ACC112 (cell line): ENCODE results near the gene GABBR2.
"Not testable (repeated sequence)": the region's sequence is repeated elsewhere in the genome, so short reads cannot be mapped to it uniquely, and the experiment has no call there.

Experiments used
- H2AFZ ChIP-seq: fragments of 200-600 bp; sonication (generic); one replicate; pipeline ENCODE4 v1.6.0; 2017; ENCODE audit warnings: antibody characterized with exemption, low read length; ENCODE audit not compliant: unreplicated experiment
- H3K27ac ChIP-seq: fragments of 200-600 bp; sonication (generic); 2 replicates; pipeline ENCODE4 v1.5.1; 2014; ENCODE audit warnings: low read depth, mild to moderate bottlenecking, antibody characterized with exemption, low read length, moderate library complexity
- H3K27me3 ChIP-seq: fragments of 200-600 bp; sonication (generic); 2 replicates; pipeline ENCODE4 v1.6.1; 2014; ENCODE audit warnings: mild to moderate bottlenecking, antibody characterized with exemption, low read length, moderate library complexity, mixed read lengths; ENCODE audit not compliant: insufficient read depth
- H3K36me3 ChIP-seq: fragments of 200-600 bp; sonication (generic); 2 replicates; pipeline ENCODE4 v1.6.1; 2016; ENCODE audit warnings: mild to moderate bottlenecking, antibody characterized with exemption, low read length, moderate library complexity, mixed read lengths; ENCODE audit not compliant: insufficient read depth
- H3K4me1 ChIP-seq: fragments of 200-600 bp; sonication (generic); one replicate; pipeline ENCODE4 v1.6.1; 2016; ENCODE audit warnings: low read length, mixed read lengths; ENCODE audit not compliant: insufficient read depth, unreplicated experiment, control insufficient read depth
- H3K4me3 ChIP-seq: fragments of 200-600 bp; sonication (generic); 2 replicates; pipeline ENCODE4 v1.5.1; 2014; ENCODE audit warnings: mild to moderate bottlenecking, low read depth, low read length
- H3K79me2 ChIP-seq: fragments of 200-600 bp; sonication (generic); one replicate; pipeline ENCODE4 v1.6.0; 2016; ENCODE audit warnings: low read length; ENCODE audit not compliant: control insufficient read depth, unreplicated experiment, insufficient read depth

Gene GABBR2

GRCh38 chr9:98655428-98655827 is 53.3 kb downstream of the GABBR2 start:
- not testable (repeated sequence) for H2AFZ ChIP-seq, H3K27ac ChIP-seq, H3K27me3 ChIP-seq, H3K4me3 ChIP-seq, H3K36me3 ChIP-seq, H3K79me2 ChIP-seq
- H3K4me1 ChIP-seq, result peaks cover 10% of the 10 kb centered on the region

- H2AFZ ChIP-seq, result no peak overlapping the region
- H3K27me3 ChIP-seq, result 0 out of 2 replicates have a peak, but pooled peaks cover 7% of the 10 kb centered on the region
- H3K36me3 ChIP-seq, result no peaks in the 10 kb centered on the region
- no peak overlapping the region for H3K27ac ChIP-seq
- no peak overlapping the region for H3K4me3 ChIP-seq
- H3K79me2 ChIP-seq, result no peaks in the 10 kb centered on the region
- peaks cover 10% of the 10 kb centered on the region for H3K4me1 ChIP-seq
Observed at GRCh38 chr9:98654247-98654646, 54.5 kb downstream of the GABBR2 start.

GRCh38 chr9:98652741-98653140 is 56.0 kb downstream of the GABBR2 start:
- H3K4me1 ChIP-seq, result no peaks in the 10 kb centered on the region
- H2AFZ ChIP-seq, result no peak overlapping the region
- H3K36me3 ChIP-seq, result no peaks in the 10 kb centered on the region
- H3K79me2 ChIP-seq, result no peaks in the 10 kb centered on the region
- H3K4me3 ChIP-seq, result no peak overlapping the region
- 0 out of 2 replicates have a peak, but pooled peaks cover 7% of the 10 kb centered on the region for H3K27me3 ChIP-seq
- no peak overlapping the region for H3K27ac ChIP-seq

GRCh38 chr9:98652302-98652701 is 56.4 kb downstream of the GABBR2 start:
- 0 out of 2 replicates have a peak, but pooled peaks cover 7% of the 10 kb centered on the region for H3K27me3 ChIP-seq
- H3K36me3 ChIP-seq, result no peaks in the 10 kb centered on the region
- H2AFZ ChIP-seq, result no peak overlapping the region
- H3K79me2 ChIP-seq, result no peaks in the 10 kb centered on the region
- H3K4me1 ChIP-seq, result no peaks in the 10 kb centered on the region
- no peak overlapping the region for H3K27ac ChIP-seq
- H3K4me3 ChIP-seq, result no peak overlapping the region

- H3K4me1 ChIP-seq, result no peaks in the 10 kb centered on the region
- H3K27ac ChIP-seq, result no peak overlapping the region
- H3K36me3 ChIP-seq, result no peaks in the 10 kb centered on the region
- H3K79me2 ChIP-seq, result no peaks in the 10 kb centered on the region
- no peak overlapping the region for H3K4me3 ChIP-seq
- H3K27me3 ChIP-seq, result peaks cover 15% of the 10 kb centered on the region
- no peak overlapping the region for H2AFZ ChIP-seq
Observed at GRCh38 chr9:98647236-98647635, 61.5 kb downstream of the GABBR2 start.

- no peak overlapping the region for H3K27ac ChIP-seq
- peaks cover 8% of the 10 kb centered on the region for H3K27me3 ChIP-seq
- H3K4me1 ChIP-seq, result no peaks in the 10 kb centered on the region
- no peak overlapping the region for H3K4me3 ChIP-seq
- H3K79me2 ChIP-seq, result no peaks in the 10 kb centered on the region
- H3K36me3 ChIP-seq, result no peaks in the 10 kb centered on the region
- H2AFZ ChIP-seq, result no peak overlapping the region
Observed at GRCh38 chr9:98644011-98644410, 64.7 kb downstream of the GABBR2 start.

- H3K27ac ChIP-seq, result no peak overlapping the region
- H3K27me3 ChIP-seq, result peaks cover 8% of the 10 kb centered on the region
- no peaks in the 10 kb centered on the region for H3K4me1 ChIP-seq
- H3K36me3 ChIP-seq, result no peaks in the 10 kb centered on the region
- no peak overlapping the region for H2AFZ ChIP-seq
- H3K79me2 ChIP-seq, result no peaks in the 10 kb centered on the region
- H3K4me3 ChIP-seq, result no peak overlapping the region
Observed at GRCh38 chr9:98642661-98643312, 65.9 kb downstream of the GABBR2 start.

GRCh38 chr9:98641695-98642094 is 67.0 kb downstream of the GABBR2 start:
- Histone ChIP-seq H3K27ac (no peak overlapping the region), H3K79me2 (no peaks in the 10 kb centered on the region), H3K4me3 (no peak overlapping the region), H3K36me3 (no peaks in the 10 kb centered on the region), H3K4me1 (no peaks in the 10 kb centered on the region), H3K27me3 (peaks cover 8% of the 10 kb centered on the region), H2AFZ (no peak overlapping the region)

- Histone ChIP-seq H3K27ac (no peak overlapping the region), H3K4me1 (no peaks in the 10 kb centered on the region), H3K4me3 (no peak overlapping the region), H3K36me3 (no peaks in the 10 kb centered on the region), H3K79me2 (no peaks in the 10 kb centered on the region), H3K27me3 (peaks cover 4% of the 10 kb centered on the region; the same call in 1 of the 2 replicates), H2AFZ (no peak overlapping the region)
Observed at GRCh38 chr9:98640394-98640793, 68.3 kb downstream of the GABBR2 start.

GRCh38 chr9:98639133-98639532 is 69.6 kb downstream of the GABBR2 start:
- no peaks in the 10 kb centered on the region for H3K36me3 ChIP-seq
- H3K27me3 ChIP-seq, result peaks cover 3% of the 10 kb centered on the region; the same call in 1 of the 2 replicates
- H2AFZ ChIP-seq, result no peak overlapping the region
- H3K4me1 ChIP-seq, result peaks cover 4% of the 10 kb centered on the region
- H3K4me3 ChIP-seq, result no peak overlapping the region
- no peak overlapping the region for H3K27ac ChIP-seq
- H3K79me2 ChIP-seq, result no peaks in the 10 kb centered on the region

GRCh38 chr9:98637381-98637780 is 71.4 kb downstream of the GABBR2 start:
- H3K79me2 ChIP-seq, result no peaks in the 10 kb centered on the region
- peaks cover 4% of the 10 kb centered on the region for H3K4me1 ChIP-seq
- H3K27ac ChIP-seq, result no peak overlapping the region
- no peak overlapping the region for H3K4me3 ChIP-seq
- no peak overlapping the region for H2AFZ ChIP-seq
- no peaks in the 10 kb centered on the region for H3K27me3 ChIP-seq
- no peaks in the 10 kb centered on the region for H3K36me3 ChIP-seq
